SH-SY5Y (cell line): ENCODE results near the gene PRR35.

Experiments used
- GATA2 ChIP-seq: IDR thresholded peaks from 2 replicates; pipeline ENCODE4 v1.6.1; 2011; ENCODE audit warnings: mild to moderate bottlenecking, low read depth, low read length
- GATA3 ChIP-seq: IDR thresholded peaks from 2 replicates; pipeline ENCODE4 v1.6.1; 2011; ENCODE audit warnings: low read depth, mild to moderate bottlenecking, low read length, moderate library complexity

PRR35 gene

GRCh38 chr16:553601-554296 lies 6.4 kb upstream of the PRR35 start:
- no peak for TF ChIP-seq GATA3
- TF ChIP-seq GATA2, result no peak

GRCh38 chr16:554297-554621 lies 5.9 kb upstream of the PRR35 start:
- TF ChIP-seq GATA2, result no peak
- no peak for TF ChIP-seq GATA3

DNA sequence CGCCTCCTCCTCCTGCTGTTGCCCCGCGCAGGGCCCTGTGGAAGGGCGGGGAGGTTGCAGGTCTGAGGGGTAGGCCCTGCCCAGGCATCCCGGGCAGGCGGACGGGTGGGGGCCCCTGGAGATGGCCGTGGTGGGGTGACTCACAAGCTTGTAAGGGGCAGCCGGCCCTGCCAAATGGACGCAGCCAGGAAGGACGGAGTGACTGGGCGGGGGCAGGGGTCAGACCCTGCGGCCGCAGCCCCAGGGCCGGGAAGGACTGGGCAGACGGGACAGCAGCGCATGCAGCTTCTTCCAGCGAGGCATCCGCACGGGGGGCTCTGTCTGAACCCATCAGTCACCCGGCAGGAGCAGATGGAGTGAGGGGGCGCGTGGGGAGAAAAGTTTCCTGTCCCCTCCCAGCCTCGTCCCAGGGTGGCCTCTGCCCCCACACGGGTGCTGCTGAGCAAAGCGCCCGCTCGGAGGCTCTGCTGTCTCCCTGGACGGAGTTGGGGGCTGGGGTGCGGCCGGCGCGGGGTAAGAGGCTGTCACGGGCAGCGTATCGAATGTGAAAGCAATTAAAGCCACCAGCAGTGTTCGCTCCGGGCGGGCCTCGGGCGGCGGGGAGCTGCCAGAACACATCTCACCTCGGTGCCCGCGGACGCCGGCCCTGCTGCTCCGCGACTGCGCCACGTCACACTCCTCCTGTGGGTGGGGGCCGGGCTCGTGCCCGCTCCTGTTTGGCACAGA lies 5.4 kb upstream of the PRR35 start:
- TF ChIP-seq GATA3, result no peak
- TF ChIP-seq GATA2, result no peak

- TF ChIP-seq GATA2 (no peak), GATA3 (no peak)
Measured at GRCh38 chr16:555528-556473, 4.4 kb upstream of the PRR35 start.

DNA sequence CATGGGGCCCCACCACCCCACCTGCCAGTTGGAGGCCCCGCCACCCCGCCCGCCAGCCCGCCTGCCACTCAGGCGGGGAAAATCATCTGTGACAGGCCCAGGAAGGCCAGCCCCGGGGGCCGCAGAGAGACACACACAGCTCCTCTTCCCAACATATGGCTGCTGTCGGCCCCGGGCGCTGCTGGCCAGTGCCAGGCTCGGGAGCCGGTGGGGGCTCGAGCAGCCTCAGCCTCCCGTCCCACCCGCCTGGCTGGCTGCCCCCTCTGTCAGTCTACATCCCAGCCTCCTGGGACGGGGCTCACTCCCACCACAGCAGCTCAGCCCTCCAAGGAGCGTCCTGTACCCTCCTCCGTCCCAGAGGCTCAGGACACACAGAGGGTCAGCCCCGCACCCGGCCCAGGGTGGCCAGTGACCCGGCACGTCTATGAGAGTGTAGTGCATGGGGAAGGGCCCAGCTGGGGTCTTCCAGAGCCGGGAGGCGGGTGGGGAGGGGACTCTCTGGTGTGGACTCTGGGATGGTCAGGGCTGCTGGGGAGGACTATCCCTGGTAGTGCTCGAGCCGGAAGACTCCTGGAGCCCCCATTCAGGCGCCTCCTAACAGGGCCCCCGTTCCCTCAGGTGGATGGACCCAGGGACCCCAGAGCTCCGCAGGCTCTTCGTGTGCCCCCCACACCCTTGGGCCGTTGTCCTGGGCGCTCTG lies 3.6 kb upstream of the PRR35 start:
- TF ChIP-seq GATA2 (no peak), GATA3 (no peak)

DNA sequence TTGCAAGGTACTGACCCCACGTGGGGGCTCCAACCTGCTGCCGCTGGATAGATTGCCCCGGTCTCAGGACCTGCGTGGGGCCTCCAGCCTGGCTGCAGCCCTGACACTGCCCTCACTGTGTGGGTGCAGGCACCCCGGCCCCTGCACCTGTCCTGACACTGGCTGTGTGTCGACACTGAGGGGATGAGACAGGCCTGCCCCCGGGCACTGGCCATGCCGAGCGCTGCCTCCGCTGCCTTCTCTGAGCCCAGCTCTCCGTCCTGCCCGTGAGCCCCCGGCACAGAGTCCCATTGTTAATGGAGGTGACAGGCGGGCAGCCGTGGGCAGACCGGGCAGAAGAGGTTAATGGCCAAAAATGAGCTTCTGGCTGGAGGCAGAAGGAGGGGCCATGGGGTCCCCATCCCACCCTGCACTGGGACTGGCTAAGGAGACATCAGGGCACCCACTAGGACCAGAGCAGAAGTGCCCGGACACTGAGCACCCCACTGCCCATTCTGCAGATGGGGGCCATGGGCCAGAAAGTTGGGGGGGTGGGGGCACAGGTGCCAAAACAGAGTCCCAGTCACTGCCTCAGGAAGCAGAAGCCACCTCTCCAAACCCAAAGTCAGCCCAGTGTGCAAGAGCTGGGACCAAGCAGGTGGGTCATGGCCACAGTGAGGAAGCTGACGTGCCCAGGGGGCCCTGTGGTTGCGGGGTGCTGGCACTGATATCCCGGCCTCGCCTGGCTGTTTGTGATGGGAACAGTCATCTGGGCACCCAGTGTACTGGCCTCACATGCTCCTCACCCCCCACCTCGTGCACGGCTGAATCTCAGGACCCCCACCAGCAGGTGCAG lies 2.5 kb upstream of the PRR35 start:
- TF ChIP-seq GATA2 (no peak), GATA3 (no peak)

- TF ChIP-seq GATA2, result no peak
- no peak for TF ChIP-seq GATA3
Measured at GRCh38 chr16:558298-559020, 1.7 kb upstream of the PRR35 start.

DNA sequence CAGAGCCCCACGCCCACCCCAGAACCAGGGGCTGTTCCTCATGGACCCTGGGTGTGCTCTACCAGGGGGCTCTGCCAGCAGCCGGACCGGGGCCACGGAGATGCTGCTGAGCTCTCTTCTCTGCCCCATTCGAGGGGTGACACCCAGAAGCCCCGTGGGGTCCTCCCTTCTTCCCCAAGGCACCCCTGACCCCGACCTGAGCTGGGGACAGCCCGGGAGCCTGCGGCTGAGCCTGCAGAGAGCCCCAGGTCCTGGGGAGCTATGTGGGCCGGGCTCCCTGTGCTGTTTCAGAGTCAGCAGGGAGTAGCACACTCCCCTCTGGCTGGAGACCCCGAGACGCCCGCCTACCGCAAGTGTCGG lies 1.2 kb upstream of the PRR35 start:
- TF ChIP-seq GATA3, result no peak

- no peak for TF ChIP-seq GATA3
- no peak for TF ChIP-seq GATA2
Measured at GRCh38 chr16:559411-560203, 587 bp upstream of the PRR35 start.

DNA sequence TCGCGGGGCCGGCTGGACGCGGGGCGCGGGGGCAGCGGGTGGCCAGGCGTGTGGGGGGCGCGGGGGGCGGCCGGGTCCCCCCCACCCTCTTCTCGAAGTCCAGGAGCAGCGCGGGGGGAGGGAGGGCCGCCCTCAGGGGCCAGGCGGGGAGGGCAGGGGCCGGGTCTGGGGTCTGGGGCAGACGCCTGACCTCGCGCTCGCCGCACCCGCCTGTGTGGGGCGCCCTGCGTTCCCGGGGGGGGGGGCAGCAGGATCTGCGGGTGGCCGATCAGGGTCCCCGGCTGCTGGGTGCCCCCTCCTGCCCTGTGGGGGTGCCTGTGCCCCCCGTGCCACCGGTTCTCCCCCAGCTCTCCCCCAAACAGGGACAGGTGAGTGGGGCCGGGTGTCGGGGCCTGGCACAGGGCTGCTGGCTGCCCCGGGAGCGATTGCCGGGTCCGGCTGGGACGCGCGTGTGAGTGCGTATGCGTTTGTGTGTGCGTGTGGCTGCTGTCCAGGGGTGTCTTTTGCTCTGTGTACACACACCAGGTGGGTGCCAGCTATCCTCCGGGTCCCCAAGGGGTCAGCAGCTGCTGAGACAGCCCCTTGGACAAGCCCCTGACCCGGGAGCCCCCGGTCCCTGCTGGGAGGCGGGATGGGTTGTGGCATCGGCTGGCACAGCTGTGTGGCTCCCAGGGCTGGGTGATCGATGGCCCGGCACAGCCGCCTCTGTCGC lies 663 bp downstream of the PRR35 start:
- no peak for TF ChIP-seq GATA3
- no peak for TF ChIP-seq GATA2

DNA sequence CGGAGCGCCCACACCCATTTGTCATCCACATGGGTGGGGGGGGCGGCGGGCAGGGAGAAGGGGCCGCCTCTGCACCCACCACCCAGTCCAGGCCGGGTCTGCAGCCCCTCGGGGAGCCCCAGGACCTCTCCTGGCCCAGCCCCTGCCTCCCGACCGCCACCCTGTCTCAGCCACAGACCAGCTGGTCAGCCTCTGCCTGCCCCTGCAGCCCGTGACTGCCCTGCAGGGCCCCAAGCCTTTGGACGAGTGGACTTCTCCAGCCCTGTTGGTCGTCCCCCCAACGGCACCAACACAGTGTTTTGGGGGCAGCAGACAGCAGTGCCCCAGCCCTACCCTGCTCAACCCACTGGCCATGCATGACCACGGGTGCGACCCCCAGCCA lies 1.2 kb downstream of the PRR35 start:
- TF ChIP-seq GATA3, result no peak
- no peak for TF ChIP-seq GATA2
